Keratinocyte (primary cell): ENCODE results near the gene FTO.

Experiments
- EZH2 ChIP-seq: IDR thresholded peaks from one replicate; pipeline ENCODE4 v1.6.1; 2012; ENCODE audit warnings: inconsistent platforms, mild to moderate bottlenecking, low read length, moderate library complexity
- TF ChIP-seq, protein P1 (sequence below), 3 experiments: IDR thresholded peaks in 1 of 3; conservative IDR thresholded peaks in 1 of 3; optimal IDR thresholded peaks in 1 of 3; 2 replicates in 2 of 3; 3 replicates in 1 of 3; pipeline versions ENCODE3 to v1.5.1; 2011; ENCODE audit warnings: low read length in 3 of 3, mild to moderate bottlenecking in 3 of 3, moderate library complexity in 2 of 3, control low read depth in 1 of 3, inconsistent platforms in 1 of 3; ENCODE audit not compliant: insufficient read depth in 2 of 3; ENCODE audit errors: extremely low read depth in 1 of 3

DNA sequence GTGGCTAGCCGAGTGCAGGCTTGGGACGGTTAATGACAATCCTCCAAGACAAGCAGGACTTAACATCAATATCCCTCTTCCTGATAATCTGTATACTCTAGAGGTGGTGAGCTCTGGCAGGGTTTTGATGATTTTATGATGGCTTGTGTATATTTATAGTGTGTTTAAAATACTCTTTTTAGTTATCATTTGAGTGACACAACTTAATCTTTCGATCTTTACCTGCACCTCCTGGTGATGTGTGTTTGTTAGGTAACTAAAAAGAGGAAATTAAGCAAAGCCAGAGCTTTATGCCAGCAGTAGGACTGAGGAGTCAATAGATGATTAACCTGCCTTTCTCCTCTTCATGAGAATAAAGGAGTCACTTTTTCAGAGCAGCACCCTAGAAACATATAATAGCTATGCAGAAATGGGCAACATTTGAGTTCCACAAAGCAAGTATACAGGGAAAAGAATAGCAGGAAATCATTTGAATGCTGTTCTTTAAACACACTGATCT is 372.1 kb downstream of the FTO start:
- TF ChIP-seq, protein P1, sequence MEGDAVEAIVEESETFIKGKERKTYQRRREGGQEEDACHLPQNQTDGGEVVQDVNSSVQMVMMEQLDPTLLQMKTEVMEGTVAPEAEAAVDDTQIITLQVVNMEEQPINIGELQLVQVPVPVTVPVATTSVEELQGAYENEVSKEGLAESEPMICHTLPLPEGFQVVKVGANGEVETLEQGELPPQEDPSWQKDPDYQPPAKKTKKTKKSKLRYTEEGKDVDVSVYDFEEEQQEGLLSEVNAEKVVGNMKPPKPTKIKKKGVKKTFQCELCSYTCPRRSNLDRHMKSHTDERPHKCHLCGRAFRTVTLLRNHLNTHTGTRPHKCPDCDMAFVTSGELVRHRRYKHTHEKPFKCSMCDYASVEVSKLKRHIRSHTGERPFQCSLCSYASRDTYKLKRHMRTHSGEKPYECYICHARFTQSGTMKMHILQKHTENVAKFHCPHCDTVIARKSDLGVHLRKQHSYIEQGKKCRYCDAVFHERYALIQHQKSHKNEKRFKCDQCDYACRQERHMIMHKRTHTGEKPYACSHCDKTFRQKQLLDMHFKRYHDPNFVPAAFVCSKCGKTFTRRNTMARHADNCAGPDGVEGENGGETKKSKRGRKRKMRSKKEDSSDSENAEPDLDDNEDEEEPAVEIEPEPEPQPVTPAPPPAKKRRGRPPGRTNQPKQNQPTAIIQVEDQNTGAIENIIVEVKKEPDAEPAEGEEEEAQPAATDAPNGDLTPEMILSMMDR (optimal IDR thresholded peaks at IDR 0.05 in 1 of 3, IDR thresholded peaks at IDR 0.05 in 1 of 3, conservative IDR thresholded peaks at IDR 0.05 in 1 of 3; ENCODE audit: extremely low read depth in 1 of 3, insufficient read depth in 2 of 3, low read length in 3 of 3), result no peak
- TF ChIP-seq EZH2, result no peak
